K562 (cell line): Measurements from ENCODE around the gene ZNRF2. TPM values are rescaled to one million over a fixed set of nuclear protein-coding genes. Genes with fewer than 3 reads are reported as not detected.

Experiments
- ATAC-seq: fragments of 200-7000 bp; cut with Tn5 transposase; 3 replicates; pipeline ENCODE4 v1.9.1; 2020; ENCODE audit warnings: moderate library complexity
- BruUV-seq: library from RNA; stranded (reverse); fragments of 400-500 nt; replicated peaks from 2 replicates; lab custom pipeline; 2021; lab: Mats Ljungman, UMichigan
- CTCF ChIA-PET: fragments of 300-600 bp; formaldehyde crosslinking; extraction: SDS; loops from one replicate; lab custom pipeline; 2021; ENCODE audit warnings: low intra/inter-chr PET ratio; lab: Yijun Ruan, JAX
- POLR2A ChIA-PET: fragments of 300-600, 350-650 bp; sonication (Branson Sonifier 250); formaldehyde crosslinking; extraction: SDS; loops from one replicate; lab custom pipeline; 2021; ENCODE audit warnings: antibody characterized with exemption, inconsistent platforms; lab: Yijun Ruan, JAX
- DNase-seq, 4 experiments: peaks; one replicate each; pipeline versions ENCODE4 v3.0.0 to v3.0.0-alpha.2; 2011 to 2018; ENCODE audit warnings: low spot score in 3 of 4, mixed read lengths in 3 of 4; ENCODE audit errors: extremely low read depth in 1 of 4
- FAIRE-seq: peaks from 2 replicates; lab custom pipeline; 2011; peaks lifted over from hg19 to GRCh38; lab: Jason Lieb, UNC
- H2AFZ ChIP-seq: 2 replicates; pipeline ENCODE4 v1.6.0; 2011; ENCODE audit warnings: low read depth, low read length, control low read depth, inconsistent platforms
- H3K27ac ChIP-seq: fragments of 200-600 bp; 3 replicates; pipeline ENCODE4 v1.8.0; 2011; ENCODE audit warnings: low read depth, mild to moderate bottlenecking, control low read depth, inconsistent platforms, low read length, moderate library complexity, mixed read lengths; ENCODE audit errors: extremely low read depth
- H3K27me3 ChIP-seq, 2 experiments: fragments of 300-600 bp in 1 of 2; 2 replicates in 1 of 2; 3 replicates in 1 of 2; pipeline versions ENCODE4 v1.6.0 to v1.8.0; 2011; ENCODE audit warnings: inconsistent platforms in 2 of 2, low read length in 2 of 2, mild to moderate bottlenecking in 1 of 2, mixed read lengths in 1 of 2, moderate library complexity in 1 of 2; ENCODE audit not compliant: control insufficient read depth in 2 of 2, insufficient read depth in 2 of 2
- H3K36me3 ChIP-seq: fragments of 300-600 bp; 3 replicates; pipeline ENCODE4 v1.8.0; 2011; ENCODE audit warnings: mild to moderate bottlenecking, low read length, inconsistent platforms; ENCODE audit not compliant: control insufficient read depth, insufficient read depth
- H3K4me1 ChIP-seq, 2 experiments: fragments of 200-600 bp in 1 of 2; replicated peaks in 1 of 2; 2 replicates in 1 of 2; 3 replicates in 1 of 2; pipeline versions ENCODE4 v1.5.1 to v1.8.0; 2011; ENCODE audit warnings: inconsistent platforms in 2 of 2, low read length in 2 of 2, mild to moderate bottlenecking in 1 of 2, mixed read lengths in 1 of 2, moderate library complexity in 1 of 2; ENCODE audit not compliant: control insufficient read depth in 2 of 2, insufficient read depth in 2 of 2
- H3K4me2 ChIP-seq: 2 replicates; pipeline ENCODE4 v1.6.1; 2011; ENCODE audit warnings: low read length, control low read depth, inconsistent platforms, mixed read lengths; ENCODE audit not compliant: insufficient read depth
- H3K4me3 ChIP-seq: fragments of 200-600 bp; sonication (generic), shearing (Covaris generic); 2 replicates; pipeline ENCODE4 v1.5.1; 2016; ENCODE audit warnings: control low read depth, inconsistent platforms
- H3K79me2 ChIP-seq: fragments of 200-600 bp; 3 replicates; pipeline ENCODE4 v1.8.0; 2011; ENCODE audit warnings: low read length, inconsistent platforms; ENCODE audit not compliant: control insufficient read depth, insufficient read depth
- H3K9ac ChIP-seq, 2 experiments: 2 replicates each; pipeline versions ENCODE4 v1.6.0 to v1.6.1; 2011; ENCODE audit warnings: low read depth in 2 of 2, low read length in 2 of 2, control low read depth in 1 of 2, inconsistent platforms in 1 of 2, mild to moderate bottlenecking in 1 of 2, mixed read lengths in 1 of 2; ENCODE audit not compliant: insufficient read depth in 1 of 2
- H3K9me1 ChIP-seq: one replicate; pipeline ENCODE4 v1.6.0; 2011; ENCODE audit warnings: inconsistent platforms, mild to moderate bottlenecking, low read length, moderate library complexity; ENCODE audit not compliant: control insufficient read depth, insufficient read depth
- H3K9me3 ChIP-seq: replicated peaks from 2 replicates; pipeline ENCODE4 v1.5.1; 2011; ENCODE audit warnings: low read depth, low read length, inconsistent platforms; ENCODE audit not compliant: control insufficient read depth, insufficient read depth
- H4K20me1 ChIP-seq: replicated peaks from 2 replicates; pipeline ENCODE4 v1.6.1; 2011; ENCODE audit warnings: low read length, inconsistent platforms, mixed read lengths; ENCODE audit not compliant: control insufficient read depth, insufficient read depth
- BHLHE40 ChIP-seq: IDR thresholded peaks from 2 replicates; pipeline ENCODE4 v1.6.1; 2011; ENCODE audit warnings: low read length, improper control_type of control experiment
- CEBPZ ChIP-seq: fragments of 150-350 bp; IDR thresholded peaks from 2 replicates; pipeline ENCODE4 v1.6.1; 2014; ENCODE audit warnings: low read depth, mild to moderate bottlenecking, low read length, borderline replicate concordance
- CXXC5 ChIP-seq: fragments of 250-450 bp; sonication (Bioruptor Pico); IDR thresholded peaks from 2 replicates; pipeline ENCODE4 v1.8.0; 2022; ENCODE audit warnings: inconsistent platforms, mild to moderate bottlenecking, moderate library complexity
- NFXL1 ChIP-seq: fragments of 450-650 bp; formaldehyde crosslinking; IDR thresholded peaks from 2 replicates; pipeline ENCODE4 v1.4.0; 2021; ENCODE audit warnings: mild to moderate bottlenecking
- RBM14 ChIP-seq: fragments of 200-400 bp; formaldehyde crosslinking; IDR thresholded peaks from 2 replicates; pipeline ENCODE4 v1.6.1; 2018; ENCODE audit warnings: low read depth, mild to moderate bottlenecking, low read length, moderate library complexity, borderline replicate concordance; ENCODE audit not compliant: insufficient read depth
- SNRNP70 ChIP-seq: fragments of 200-400 bp; formaldehyde crosslinking; optimal IDR thresholded peaks from 2 replicates; pipeline ENCODE3; 2017; ENCODE audit warnings: low read depth, low read length
- XRCC5 ChIP-seq: fragments of 200-400 bp; formaldehyde crosslinking; IDR thresholded peaks from 2 replicates; pipeline ENCODE4 v1.6.1; 2017; ENCODE audit warnings: low read depth, mild to moderate bottlenecking, low read length
- ZNF589 ChIP-seq: fragments of 200-800 bp; sonication (Bioruptor generic); IDR thresholded peaks from 2 replicates; pipeline ENCODE4 v1.6.1; 2016; ENCODE audit warnings: low read depth, missing genetic modification characterization, missing compliant biosample characterization
- WGBS: fragments of 100-300 bp; shearing (Covaris generic); methylation state at CpG from one replicate; pipeline ENCODE4 v1.1.6; 2016; ENCODE audit warnings: low coverage, mixed read lengths; ENCODE audit not compliant: insufficient coverage; ENCODE audit errors: missing lambda C conversion rate; 5-methylcytosine and 5-hydroxymethylcytosine counted together
- in situ Hi-C: fragments of 300-500 bp; cut with MboI; formaldehyde crosslinking; loops from 4 replicates; pipeline ENCODE4 v1.15.0; 2018; ENCODE audit warnings: inconsistent platforms, mixed read lengths
- intact Hi-C: fragments of 100-400 bp; cut with micrococcal nuclease; formaldehyde crosslinking; loops from 2 replicates; pipeline ENCODE4 v1.14.2; 2022
- polyA plus RNA-seq, 8 experiments: library from polyadenylated mRNA; depleted of rRNA in 4 of 8; stranded (reverse) in 5 of 8; unstranded in 3 of 8; fragments of >200 nt; fragmentation: Nextera tagmentation in 2 of 8; fragmentation: Illumina TruSeq in 1 of 8; extraction: Ambion mirVana in 2 of 8; extraction: Trizol in 1 of 8; gene quantifications; 2 replicates each; pipeline versions ENCODE4 v1.2.1 to v1.2.3, GENCODE V29; 2011 to 2014; ENCODE audit warnings: inconsistent platforms in 1 of 8, missing spikeins in 1 of 8
- total RNA-seq, 7 experiments: library from RNA; depleted of rRNA in 6 of 7; stranded (reverse); fragments of >200 nt in 6 of 7; fragmentation: Illumina TruSeq in 2 of 7; extraction: Trizol in 2 of 7; gene quantifications; 2 replicates each; pipeline versions ENCODE4 v1.2.1 to v1.2.3, GENCODE V29; 2011 to 2021; ENCODE audit warnings: low replicate concordance in 1 of 7
- TF ChIP-seq, protein P1 (sequence below), 2 experiments: fragments of 450-650 bp in 1 of 2; IDR thresholded peaks; 2 replicates each; pipeline ENCODE4 v1.6.1; 2011 to 2017; ENCODE audit warnings: low read depth in 2 of 2, antibody characterized with exemption in 1 of 2, borderline replicate concordance in 1 of 2, low read length in 1 of 2, mild to moderate bottlenecking in 1 of 2, mixed read lengths in 1 of 2; ENCODE audit not compliant: control insufficient read depth in 1 of 2
- TF ChIP-seq, protein P2 (sequence below): sonication (generic); formaldehyde crosslinking; IDR thresholded peaks from 2 replicates; pipeline ENCODE4 v1.8.0; 2023; ENCODE audit warnings: mild to moderate bottlenecking, missing genetic modification reagents

Gene ZNRF2
- total and polyA plus RNA-seq, 9 of the 15 experiments (the other 6 are each of a cell fraction or from before 2014, with no cell fraction given), result 1.1 to 13.9 (median 5.5) TPM

DNA sequence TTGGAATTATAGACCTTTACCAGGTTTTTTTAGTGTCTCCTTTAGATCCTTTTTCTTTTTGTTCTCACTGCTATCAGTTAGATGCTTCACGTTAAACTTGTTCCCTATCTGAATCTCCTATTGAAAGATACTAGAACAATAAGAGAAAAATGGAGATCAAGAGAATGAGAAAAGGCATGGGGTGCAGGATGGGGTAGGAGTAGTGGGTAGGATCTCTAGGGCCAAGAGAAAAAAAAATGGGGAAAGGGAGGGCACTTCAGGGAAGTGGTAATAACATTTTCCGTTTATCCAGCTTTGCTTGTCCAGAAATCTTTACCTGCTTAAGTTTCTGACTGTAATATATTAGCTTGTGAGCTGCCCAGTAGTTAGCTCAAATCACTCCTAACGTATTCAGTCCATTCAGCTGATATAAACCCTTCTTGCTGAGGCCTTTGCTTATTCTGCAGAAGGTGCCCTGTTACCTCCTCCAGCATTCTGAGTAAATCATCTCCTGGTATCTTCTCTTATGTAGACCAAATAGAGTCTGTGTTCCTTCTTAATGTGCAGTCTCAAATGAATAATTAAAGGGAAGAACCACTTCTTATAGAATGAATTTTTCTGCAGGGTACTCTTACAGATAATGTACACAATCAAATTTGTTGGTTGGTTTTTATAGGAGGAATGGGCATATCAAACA, 69.7 kb downstream of the ZNRF2 start:
- H3K4me2 ChIP-seq, result no peak overlapping the region
- H3K4me3 ChIP-seq, result no peak overlapping the region
- CTCF ChIA-PET, result no interaction called here
- FAIRE-seq (no peak), ATAC-seq (no peak), DNase-seq (no peak)
- H4K20me1 ChIP-seq, result no peaks in the 10 kb centered on the region
- 50% methylated on average over 3 of the region's 3 CpGs for WGBS
- H3K27ac ChIP-seq, result no peak overlapping the region
- H3K9me3 ChIP-seq, result no peaks in the 10 kb centered on the region
- in situ Hi-C loops (no loop called here), intact Hi-C loops (loop anchor here (10.0 kb wide), 1 partner anchor 189 kb away; no protein-coding TSS in a partner anchor)
- H3K79me2 ChIP-seq, result peaks cover 52% of the 10 kb centered on the region
- BruUV-seq, result no TSS peak
- no peak overlapping the region for H3K9ac ChIP-seq
- H3K27me3 ChIP-seq, result no peaks in the 10 kb centered on the region
- H2AFZ ChIP-seq, result no peak overlapping the region
- POLR2A ChIA-PET, result interaction anchor here (1.0 kb wide), 1 partner anchor 10 kb away, joined by 3 read pairs; no protein-coding TSS in a partner anchor
- peaks cover 0 to 32% of the 10 kb centered on the region in 2 experiments; a peak in 3 of 5 replicates for H3K4me1 ChIP-seq
- H3K36me3 ChIP-seq, result 0 out of 3 replicates have a peak, but pooled peaks cover 4% of the 10 kb centered on the region
- H3K9me1 ChIP-seq, result no peaks in the 10 kb centered on the region
- TF ChIP-seq CEBPZ (no peak), CXXC5 (CRISPR knock-in tag) (no peak), SNRNP70 (no peak), BHLHE40 (no peak), RBM14 (no peak), ZNF589 (no peak), NFXL1 (no peak), XRCC5 (no peak)
- TF ChIP-seq, protein P1, sequence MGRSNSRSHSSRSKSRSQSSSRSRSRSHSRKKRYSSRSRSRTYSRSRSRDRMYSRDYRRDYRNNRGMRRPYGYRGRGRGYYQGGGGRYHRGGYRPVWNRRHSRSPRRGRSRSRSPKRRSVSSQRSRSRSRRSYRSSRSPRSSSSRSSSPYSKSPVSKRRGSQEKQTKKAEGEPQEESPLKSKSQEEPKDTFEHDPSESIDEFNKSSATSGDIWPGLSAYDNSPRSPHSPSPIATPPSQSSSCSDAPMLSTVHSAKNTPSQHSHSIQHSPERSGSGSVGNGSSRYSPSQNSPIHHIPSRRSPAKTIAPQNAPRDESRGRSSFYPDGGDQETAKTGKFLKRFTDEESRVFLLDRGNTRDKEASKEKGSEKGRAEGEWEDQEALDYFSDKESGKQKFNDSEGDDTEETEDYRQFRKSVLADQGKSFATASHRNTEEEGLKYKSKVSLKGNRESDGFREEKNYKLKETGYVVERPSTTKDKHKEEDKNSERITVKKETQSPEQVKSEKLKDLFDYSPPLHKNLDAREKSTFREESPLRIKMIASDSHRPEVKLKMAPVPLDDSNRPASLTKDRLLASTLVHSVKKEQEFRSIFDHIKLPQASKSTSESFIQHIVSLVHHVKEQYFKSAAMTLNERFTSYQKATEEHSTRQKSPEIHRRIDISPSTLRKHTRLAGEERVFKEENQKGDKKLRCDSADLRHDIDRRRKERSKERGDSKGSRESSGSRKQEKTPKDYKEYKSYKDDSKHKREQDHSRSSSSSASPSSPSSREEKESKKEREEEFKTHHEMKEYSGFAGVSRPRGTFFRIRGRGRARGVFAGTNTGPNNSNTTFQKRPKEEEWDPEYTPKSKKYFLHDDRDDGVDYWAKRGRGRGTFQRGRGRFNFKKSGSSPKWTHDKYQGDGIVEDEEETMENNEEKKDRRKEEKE (IDR thresholded peaks at IDR 0.05; ENCODE audit: borderline replicate concordance in 1 of 2, control insufficient read depth in 1 of 2, low read depth in 2 of 2, low read length in 1 of 2), result no peak
- TF ChIP-seq, protein P2, sequence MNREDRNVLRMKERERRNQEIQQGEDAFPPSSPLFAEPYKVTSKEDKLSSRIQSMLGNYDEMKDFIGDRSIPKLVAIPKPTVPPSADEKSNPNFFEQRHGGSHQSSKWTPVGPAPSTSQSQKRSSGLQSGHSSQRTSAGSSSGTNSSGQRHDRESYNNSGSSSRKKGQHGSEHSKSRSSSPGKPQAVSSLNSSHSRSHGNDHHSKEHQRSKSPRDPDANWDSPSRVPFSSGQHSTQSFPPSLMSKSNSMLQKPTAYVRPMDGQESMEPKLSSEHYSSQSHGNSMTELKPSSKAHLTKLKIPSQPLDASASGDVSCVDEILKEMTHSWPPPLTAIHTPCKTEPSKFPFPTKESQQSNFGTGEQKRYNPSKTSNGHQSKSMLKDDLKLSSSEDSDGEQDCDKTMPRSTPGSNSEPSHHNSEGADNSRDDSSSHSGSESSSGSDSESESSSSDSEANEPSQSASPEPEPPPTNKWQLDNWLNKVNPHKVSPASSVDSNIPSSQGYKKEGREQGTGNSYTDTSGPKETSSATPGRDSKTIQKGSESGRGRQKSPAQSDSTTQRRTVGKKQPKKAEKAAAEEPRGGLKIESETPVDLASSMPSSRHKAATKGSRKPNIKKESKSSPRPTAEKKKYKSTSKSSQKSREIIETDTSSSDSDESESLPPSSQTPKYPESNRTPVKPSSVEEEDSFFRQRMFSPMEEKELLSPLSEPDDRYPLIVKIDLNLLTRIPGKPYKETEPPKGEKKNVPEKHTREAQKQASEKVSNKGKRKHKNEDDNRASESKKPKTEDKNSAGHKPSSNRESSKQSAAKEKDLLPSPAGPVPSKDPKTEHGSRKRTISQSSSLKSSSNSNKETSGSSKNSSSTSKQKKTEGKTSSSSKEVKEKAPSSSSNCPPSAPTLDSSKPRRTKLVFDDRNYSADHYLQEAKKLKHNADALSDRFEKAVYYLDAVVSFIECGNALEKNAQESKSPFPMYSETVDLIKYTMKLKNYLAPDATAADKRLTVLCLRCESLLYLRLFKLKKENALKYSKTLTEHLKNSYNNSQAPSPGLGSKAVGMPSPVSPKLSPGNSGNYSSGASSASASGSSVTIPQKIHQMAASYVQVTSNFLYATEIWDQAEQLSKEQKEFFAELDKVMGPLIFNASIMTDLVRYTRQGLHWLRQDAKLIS (CRISPR knock-in tag), result no peak
